Chondrocyte (in vitro differentiated cells): ENCODE data around the gene FAM240B. TPM values are rescaled to one million over a fixed set of nuclear protein-coding genes. Genes with fewer than 3 reads are reported as not detected.

Source experiments
- DNase-seq: peaks from one replicate; pipeline ENCODE4 v3.0.0; 2021; ENCODE audit warnings: mixed read lengths, low spot score
- H3K27ac Mint-ChIP-seq: one replicate; pipeline ENCODE4 v1.8.0; 2021; ENCODE audit warnings: mild to moderate bottlenecking, moderate library complexity, mixed read lengths; ENCODE audit not compliant: unreplicated experiment
- H3K27me3 Mint-ChIP-seq: 2 replicates; pipeline ENCODE4 v1.8.0; 2021; ENCODE audit warnings: low read depth, mixed read lengths
- H3K36me3 Mint-ChIP-seq: 2 replicates; pipeline ENCODE4 v1.8.0; 2021; ENCODE audit warnings: low read depth, mixed read lengths
- H3K4me1 Mint-ChIP-seq: 2 replicates; pipeline ENCODE4 v1.8.0; 2021; ENCODE audit warnings: low read depth, mild to moderate bottlenecking, mixed read lengths
- H3K4me3 Mint-ChIP-seq: one replicate; pipeline ENCODE4 v1.8.0; 2021; ENCODE audit warnings: mild to moderate bottlenecking, moderate library complexity, mixed read lengths; ENCODE audit not compliant: unreplicated experiment
- H3K9me3 Mint-ChIP-seq: 2 replicates; pipeline ENCODE4 v1.8.0; 2021; ENCODE audit warnings: low read depth, mixed read lengths
- total RNA-seq: library from RNA; stranded (reverse); gene quantifications from 3 replicates; pipeline ENCODE4 v1.2.1, GENCODE V29; 2021
- TF ChIP-seq, protein P1 (sequence below): fragments of 200-600 bp; sonication (generic); IDR thresholded peaks from 2 replicates; pipeline ENCODE4 v1.5.0; 2021; ENCODE audit warnings: antibody characterized with exemption, mild to moderate bottlenecking, moderate library complexity

The FAM240B gene
- total RNA-seq, 1 donor from 2014 or later = not detected

DNA sequence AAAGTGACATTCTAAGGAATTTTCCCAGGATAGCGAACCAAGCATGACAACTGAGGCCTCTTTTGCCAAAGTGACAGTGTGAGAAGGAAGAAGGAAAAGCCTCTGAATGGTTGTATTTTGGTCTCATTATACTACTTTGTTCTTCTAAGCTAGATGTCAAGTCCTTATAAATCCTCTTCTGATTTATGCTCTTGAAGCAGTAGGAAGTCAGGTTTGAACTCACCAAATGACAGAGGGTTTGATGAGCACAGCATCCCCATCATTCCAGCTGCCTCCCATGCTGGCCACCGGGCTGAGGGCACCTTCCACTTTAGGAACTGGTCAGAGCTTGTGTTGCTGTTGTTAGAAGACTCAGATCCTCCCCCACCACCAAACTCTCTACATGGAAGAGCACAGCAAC lies 44.1 kb downstream of the FAM240B start:
- Mint-ChIP-seq H3K36me3 (no peaks in the 10 kb centered on the region), H3K27ac (no peak overlapping the region), H3K9me3 (no peaks in the 10 kb centered on the region), H3K4me3 (no peak overlapping the region), H3K27me3 (peaks cover 8% of the 10 kb centered on the region), H3K4me1 (peaks cover 35% of the 10 kb centered on the region)
- no peak for DNase-seq
- TF ChIP-seq, protein P1, sequence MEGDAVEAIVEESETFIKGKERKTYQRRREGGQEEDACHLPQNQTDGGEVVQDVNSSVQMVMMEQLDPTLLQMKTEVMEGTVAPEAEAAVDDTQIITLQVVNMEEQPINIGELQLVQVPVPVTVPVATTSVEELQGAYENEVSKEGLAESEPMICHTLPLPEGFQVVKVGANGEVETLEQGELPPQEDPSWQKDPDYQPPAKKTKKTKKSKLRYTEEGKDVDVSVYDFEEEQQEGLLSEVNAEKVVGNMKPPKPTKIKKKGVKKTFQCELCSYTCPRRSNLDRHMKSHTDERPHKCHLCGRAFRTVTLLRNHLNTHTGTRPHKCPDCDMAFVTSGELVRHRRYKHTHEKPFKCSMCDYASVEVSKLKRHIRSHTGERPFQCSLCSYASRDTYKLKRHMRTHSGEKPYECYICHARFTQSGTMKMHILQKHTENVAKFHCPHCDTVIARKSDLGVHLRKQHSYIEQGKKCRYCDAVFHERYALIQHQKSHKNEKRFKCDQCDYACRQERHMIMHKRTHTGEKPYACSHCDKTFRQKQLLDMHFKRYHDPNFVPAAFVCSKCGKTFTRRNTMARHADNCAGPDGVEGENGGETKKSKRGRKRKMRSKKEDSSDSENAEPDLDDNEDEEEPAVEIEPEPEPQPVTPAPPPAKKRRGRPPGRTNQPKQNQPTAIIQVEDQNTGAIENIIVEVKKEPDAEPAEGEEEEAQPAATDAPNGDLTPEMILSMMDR = no peak

DNA sequence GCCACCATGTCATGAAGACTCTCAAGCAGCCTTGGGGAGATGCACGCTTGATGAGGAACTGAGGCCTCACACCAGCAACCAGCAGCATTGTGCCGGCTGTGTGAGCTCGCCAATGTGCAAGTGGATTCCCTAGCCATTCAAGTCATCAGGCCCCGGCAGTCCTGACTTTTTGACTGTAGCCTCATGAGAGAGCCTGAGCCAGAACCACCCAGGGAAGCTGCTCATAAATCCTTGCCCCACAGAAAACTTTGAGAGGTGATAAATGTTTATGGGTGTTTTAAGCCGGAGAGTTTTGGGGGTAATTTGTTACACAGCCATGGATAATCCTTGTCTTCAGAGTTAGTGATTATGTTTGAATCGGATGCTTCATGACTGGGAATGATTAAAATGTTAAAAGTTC lies 44.7 kb downstream of the FAM240B start:
- no peaks in the 10 kb centered on the region for H3K9me3 Mint-ChIP-seq
- H3K4me1 Mint-ChIP-seq = peaks cover 28% of the 10 kb centered on the region
- H3K27ac Mint-ChIP-seq = no peak overlapping the region

DNA sequence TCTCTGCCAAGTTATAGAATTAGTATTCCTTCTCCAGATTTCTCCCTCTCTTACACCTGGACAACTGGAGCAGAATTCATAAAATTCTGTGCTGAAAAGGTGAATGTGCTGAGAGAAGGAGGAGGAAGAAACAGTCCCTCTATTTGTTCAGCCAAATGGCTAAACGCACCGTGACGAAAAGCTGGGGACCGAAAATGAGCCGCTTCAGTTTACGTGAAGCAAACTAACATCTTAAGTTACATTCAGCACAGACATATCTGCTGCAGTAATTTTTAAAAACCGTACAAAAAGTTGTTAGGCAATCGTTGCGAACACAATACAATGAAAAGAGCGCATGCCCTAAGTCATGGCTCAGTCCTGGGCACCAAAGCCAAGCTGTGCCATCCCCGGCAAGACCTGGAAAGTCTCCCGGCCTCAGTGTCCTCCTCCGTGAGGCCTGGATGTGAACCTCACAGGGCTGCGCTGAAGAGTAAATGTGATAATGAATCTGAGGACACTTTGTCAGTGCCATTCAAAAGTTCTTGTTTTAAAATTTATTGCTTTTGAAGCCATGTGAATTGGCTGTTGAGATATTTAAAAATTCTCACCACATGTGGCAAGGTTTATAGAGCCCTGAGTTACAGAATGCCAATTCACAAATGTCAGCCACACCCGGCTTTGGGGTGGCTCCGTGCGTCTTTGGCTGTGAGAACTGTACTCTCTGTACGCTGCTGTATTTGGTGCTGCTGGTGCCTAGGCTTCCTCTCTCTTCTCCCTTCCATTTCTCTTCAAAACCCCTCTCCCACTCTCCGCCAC lies 46.3 kb downstream of the FAM240B start:
- no peak for DNase-seq
- peaks cover 26% of the 10 kb centered on the region for H3K4me1 Mint-ChIP-seq
- H3K27ac Mint-ChIP-seq = no peak overlapping the region
- no peaks in the 10 kb centered on the region for H3K9me3 Mint-ChIP-seq
- peaks cover 6% of the 10 kb centered on the region for H3K27me3 Mint-ChIP-seq
- TF ChIP-seq, protein P1 = no peak
- H3K4me3 Mint-ChIP-seq = peak overlapping the region; percentile 37
- no peaks in the 10 kb centered on the region for H3K36me3 Mint-ChIP-seq

More for the DNA sequence above, 44.7 kb downstream of the FAM240B start:
- TF ChIP-seq, protein P1 = no peak
- DNase-seq = no peak
- no peak overlapping the region for H3K4me3 Mint-ChIP-seq
- peaks cover 8% of the 10 kb centered on the region for H3K27me3 Mint-ChIP-seq
- no peaks in the 10 kb centered on the region for H3K36me3 Mint-ChIP-seq

DNA sequence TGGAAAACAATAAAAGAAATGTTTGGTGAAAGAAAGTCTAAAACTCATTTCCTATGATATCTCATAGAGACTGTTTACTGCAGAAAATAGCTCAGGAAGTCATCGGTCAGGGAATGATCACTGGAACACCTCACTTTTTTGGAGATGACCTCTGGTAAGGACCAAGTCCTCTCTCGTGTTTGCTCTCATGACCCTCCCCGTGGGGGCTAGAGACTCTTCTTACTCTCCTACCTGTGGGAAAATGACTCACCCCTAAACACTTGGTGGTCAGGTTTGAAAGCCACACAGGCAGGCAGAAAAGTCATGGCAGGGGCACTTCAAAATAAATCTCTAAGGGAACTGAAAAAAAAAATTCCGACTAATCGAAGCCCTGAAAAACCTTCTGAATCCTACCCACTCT lies 48.2 kb downstream of the FAM240B start:
- Mint-ChIP-seq H3K4me1 (peaks cover 22% of the 10 kb centered on the region), H3K36me3 (no peaks in the 10 kb centered on the region), H3K4me3 (peak overlapping the region; percentile 61), H3K27me3 (peaks cover 2% of the 10 kb centered on the region), H3K9me3 (no peaks in the 10 kb centered on the region), H3K27ac (peak overlapping the region; percentile 75)
- DNase-seq = no peak
- TF ChIP-seq, protein P1 = no peak

DNA sequence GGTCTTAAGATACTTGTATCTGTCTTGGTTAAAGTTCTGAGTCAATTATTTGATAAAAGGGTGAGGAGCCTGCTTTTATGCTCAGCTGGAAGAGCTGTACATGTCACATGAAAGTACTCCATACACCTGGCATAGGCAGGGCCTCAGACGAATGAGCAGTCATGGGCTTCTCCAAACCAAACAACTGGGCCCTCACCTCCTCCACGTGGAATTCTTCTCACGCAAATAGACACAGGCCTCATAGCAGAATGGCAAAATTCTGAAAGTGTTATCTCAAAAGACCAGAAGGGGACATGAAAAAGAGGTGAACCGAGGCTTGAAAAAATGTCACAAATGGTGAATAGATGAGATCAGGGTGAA lies 48.6 kb downstream of the FAM240B start:
- H3K27ac Mint-ChIP-seq = no peak overlapping the region
- no peaks in the 10 kb centered on the region for H3K36me3 Mint-ChIP-seq
- peaks cover 22% of the 10 kb centered on the region for H3K4me1 Mint-ChIP-seq
- H3K9me3 Mint-ChIP-seq = no peaks in the 10 kb centered on the region
- no peak for DNase-seq
- H3K4me3 Mint-ChIP-seq = no peak overlapping the region
- TF ChIP-seq, protein P1 = no peak
- peaks cover 2% of the 10 kb centered on the region for H3K27me3 Mint-ChIP-seq
